ENCODE results near the gene NLRP7. TPM values are rescaled to one million over a fixed set of nuclear protein-coding genes. Genes with fewer than 3 reads are reported as not detected.

Gene NLRP7
- total and polyA plus RNA-seq, 2 of the 4 experiments (the other 2 are of a cell fraction): not detected

GRCh38 chr19:54873990-54874389 is 73.3 kb downstream of the NLRP7 start, which contains the start of gene FCAR:
Gene FCAR, plus strand, starts transcription at chr19:54874235. Its CDS starts 55 bp downstream, at chr19:54874290.
- no peak within 1 kb of the TSS for H3K4me3 ChIP-seq (ENCODE audit: insufficient read depth, low read depth, low read length)
- BruUV-seq (replicated peaks): no TSS peak
- no peak within 1 kb of the TSS for H3K23ac ChIP-seq (ENCODE audit: low read depth, low read length)
- TF ChIP-seq MXI1 (IDR thresholded peaks at IDR 0.05; ENCODE audit: borderline replicate concordance, low read depth, low read length) (no peak), ELK1 (IDR thresholded peaks at IDR 0.05; ENCODE audit: borderline replicate concordance, low read depth, low read length) (no peak), CTCF (conservative IDR thresholded peaks at IDR 0.05; ENCODE audit: low read depth, low read length) (no peak), NFE2L2 (IDR thresholded peaks at IDR 0.05; ENCODE audit: low read depth, low read length) (no peak), USF2 (IDR thresholded peaks at IDR 0.05; ENCODE audit: low read depth, low read length) (no peak), MAZ (IDR thresholded peaks at IDR 0.05; ENCODE audit: borderline replicate concordance, low read depth, low read length) (no peak), RFX5 (IDR thresholded peaks at IDR 0.05; ENCODE audit: low read depth, low read length) (no peak), CHD1 (IDR thresholded peaks at IDR 0.05; ENCODE audit: low read depth, low read length) (no peak), SMC3 (IDR thresholded peaks at IDR 0.05; ENCODE audit: low read depth, low read length) (no peak), POLR2A (IDR thresholded peaks at IDR 0.05; ENCODE audit: low read depth, low read length) (no peak), MAFK (IDR thresholded peaks at IDR 0.05; ENCODE audit: low read depth, low read length) (no peak), CEBPB (IDR thresholded peaks at IDR 0.05; ENCODE audit: low read depth, low read length) (no peak)
- H2BK20ac ChIP-seq (ENCODE audit: low read depth, low read length): no peak within 1 kb of the TSS
- in situ Hi-C loops (cut with MboI; ENCODE audit: low sequenced_read_pairs): no loop called here
- H2AK5ac ChIP-seq (ENCODE audit: low read depth, low read length): no peak within 1 kb of the TSS
- ATAC-seq (ENCODE audit: low read depth): no peak
- no peaks in the 10 kb centered on the region for H3K27me3 ChIP-seq (ENCODE audit: control insufficient read depth, insufficient read depth, low read length)
- no peaks in the 10 kb centered on the region for H3K36me3 ChIP-seq (ENCODE audit: control insufficient read depth, insufficient read depth, low read length)
- no peak within 1 kb of the TSS for H2AFZ ChIP-seq (replicated peaks; ENCODE audit: low read length, poor library complexity)
- dilution Hi-C loops (cut with HindIII; ENCODE audit: low sequenced_read_pairs, unreplicated experiment): no loop called here
- H2BK120ac ChIP-seq (ENCODE audit: low read depth, low read length): no peak within 1 kb of the TSS
- no peaks in the 10 kb centered on the region for H3K79me1 ChIP-seq (ENCODE audit: low read depth in 1 of 2, low read length in 2 of 2)
- no CpG with 5 or more reads among the region's 8 CpGs for WGBS, 2 experiments (ENCODE audit: extremely low coverage in 2 of 2, insufficient read length in 1 of 2)
- H3K4me1 ChIP-seq (ENCODE audit: control insufficient read depth, insufficient read depth, low read length): no peaks in the 10 kb centered on the region
- H3K14ac ChIP-seq (replicated peaks; ENCODE audit: low read depth, low read length): no peak within 1 kb of the TSS
- no peak for DNase-seq
- H4K91ac ChIP-seq (ENCODE audit: insufficient read depth, low read depth, low read length): no peak within 1 kb of the TSS
- H2AK9ac ChIP-seq (replicated peaks; ENCODE audit: low read depth, low read length, poor library complexity): no peak within 1 kb of the TSS
- H3K18ac ChIP-seq (ENCODE audit: low read depth, low read length): no peak within 1 kb of the TSS
- no peak within 1 kb of the TSS for H2BK5ac ChIP-seq (ENCODE audit: low read depth, low read length, poor library complexity, severe bottlenecking)
- peaks cover 11% of the 10 kb centered on the region; the same call in 1 of the 2 replicates for H3K9me3 ChIP-seq (ENCODE audit: control insufficient read depth, insufficient read depth, low read length)
- H4K8ac ChIP-seq (ENCODE audit: low read depth in 2 of 2, low read length in 2 of 2): no peak within 1 kb of the TSS
- H3K4me2 ChIP-seq (ENCODE audit: low read depth, low read length): no peak within 1 kb of the TSS
- no peak within 1 kb of the TSS for H3K9ac ChIP-seq (ENCODE audit: low read depth, low read length)
- H3K9me1 ChIP-seq (ENCODE audit: insufficient read depth, low read length): no peaks in the 10 kb centered on the region
- H2BK15ac ChIP-seq (ENCODE audit: low read depth, low read length): no peak within 1 kb of the TSS
- no peaks in the 10 kb centered on the region for H4K20me1 ChIP-seq (ENCODE audit: insufficient read depth, low read length)
- no peak within 1 kb of the TSS for H4K5ac ChIP-seq (ENCODE audit: low read depth, low read length)
- ChIA-PET CTCF (no interaction called here), POLR2A (ENCODE audit: unreplicated experiment) (no interaction called here)
- intact Hi-C loops (cut with micrococcal nuclease): no loop called here
- no peak within 1 kb of the TSS for H3K4ac ChIP-seq (ENCODE audit: low read depth, low read length)
- no peak within 1 kb of the TSS for H3K27ac ChIP-seq (ENCODE audit: insufficient read depth, low read length)
- no peak within 1 kb of the TSS for H3K56ac ChIP-seq (ENCODE audit: extremely low read depth, insufficient read depth, low read length)

Data from IMR-90 (cell line).